GM19025 (cell line): ENCODE measurements around the gene JMY.

Experiments
- ATAC-seq: cut with Tn5 transposase; IDR thresholded peaks from one replicate; pipeline ENCODE4 v1.9.1; 2021; ENCODE audit warnings: mild to moderate bottlenecking, low read depth, moderate library complexity; ENCODE audit not compliant: unreplicated experiment

JMY gene

DNA sequence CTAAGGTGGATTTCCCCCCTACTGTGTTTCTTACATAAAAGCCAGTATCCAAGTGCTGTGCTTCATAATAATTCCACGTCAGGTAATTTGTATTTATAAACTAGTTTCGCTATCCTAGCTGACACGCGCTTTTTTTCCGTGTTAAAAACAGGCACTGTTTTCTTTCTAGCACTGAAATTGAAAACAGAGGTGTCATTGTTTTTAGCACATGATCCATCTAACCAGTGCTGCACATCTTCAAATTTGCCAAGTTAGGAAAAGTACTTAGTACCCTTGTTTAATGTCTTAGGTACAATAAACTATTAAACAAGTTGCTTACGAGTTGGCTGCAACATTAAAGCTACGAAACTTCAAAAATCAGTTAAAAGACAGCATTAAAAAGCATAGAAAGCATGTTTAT lies 49.9 kb downstream of the JMY start:
- ATAC-seq = no peak

DNA sequence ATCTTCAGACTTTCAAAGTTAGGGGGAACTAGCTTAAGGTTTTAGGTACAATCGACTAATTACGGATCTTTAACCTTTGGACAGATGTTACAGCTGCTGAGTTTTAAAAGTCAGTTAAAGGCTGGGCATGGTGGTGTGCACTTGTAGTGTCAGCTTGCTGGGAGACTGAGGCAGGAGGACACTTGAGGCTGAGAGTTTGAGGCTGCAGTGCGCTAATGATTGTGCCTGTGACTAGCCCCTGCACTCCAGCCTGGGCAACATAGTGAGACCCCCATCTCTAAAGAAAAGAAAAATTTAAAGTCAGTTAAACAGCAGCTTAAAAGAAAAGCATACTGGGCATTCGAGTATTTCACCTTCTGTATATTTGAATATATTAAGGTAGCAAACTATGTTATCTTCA lies 51.4 kb downstream of the JMY start:
- no peak for ATAC-seq

DNA sequence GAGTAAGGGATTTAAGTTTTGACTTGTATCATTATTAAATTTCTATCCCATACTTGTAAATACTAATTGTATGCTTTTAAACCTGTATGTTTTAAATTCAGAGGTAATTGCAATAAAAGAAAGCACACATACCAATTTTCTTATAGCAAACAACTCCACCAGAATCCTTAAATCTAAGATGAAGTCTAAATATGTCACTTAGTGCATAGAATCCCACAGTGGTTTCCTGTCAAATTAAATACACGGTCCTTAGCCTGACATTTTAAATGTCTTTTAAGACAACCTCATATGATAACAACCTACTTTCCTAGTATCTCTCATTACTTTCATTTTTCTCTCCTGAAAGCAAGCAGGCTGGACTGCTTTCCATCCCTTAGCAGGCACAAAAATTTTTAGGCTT lies 52.0 kb downstream of the JMY start:
- ATAC-seq = no peak

DNA sequence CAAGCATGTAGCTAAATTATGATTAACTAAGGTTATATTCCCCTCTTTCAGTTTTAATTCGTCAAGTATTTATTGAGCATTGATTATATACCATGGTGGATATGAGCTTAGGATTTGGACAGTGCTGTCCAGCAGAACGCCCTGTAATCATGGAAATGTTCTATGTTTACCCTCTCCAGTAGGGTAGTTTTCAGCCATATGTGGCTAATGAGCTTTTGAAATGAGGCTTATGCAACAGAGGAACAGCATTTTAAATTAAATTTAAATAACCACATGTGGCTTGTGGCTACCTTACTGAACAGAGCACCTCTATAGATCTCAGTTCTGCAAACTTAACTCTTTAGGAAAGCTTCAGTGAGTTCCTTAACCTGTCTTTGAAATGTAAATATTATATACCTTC lies 59.1 kb downstream of the JMY start:
- ATAC-seq = no peak

- no peak for ATAC-seq
These were observed 61.7 kb downstream of the JMY start for GRCh38 chr5:79297661-79298060.

- ATAC-seq = no peak
These were observed 65.2 kb downstream of the JMY start for GRCh38 chr5:79301046-79301712.

DNA sequence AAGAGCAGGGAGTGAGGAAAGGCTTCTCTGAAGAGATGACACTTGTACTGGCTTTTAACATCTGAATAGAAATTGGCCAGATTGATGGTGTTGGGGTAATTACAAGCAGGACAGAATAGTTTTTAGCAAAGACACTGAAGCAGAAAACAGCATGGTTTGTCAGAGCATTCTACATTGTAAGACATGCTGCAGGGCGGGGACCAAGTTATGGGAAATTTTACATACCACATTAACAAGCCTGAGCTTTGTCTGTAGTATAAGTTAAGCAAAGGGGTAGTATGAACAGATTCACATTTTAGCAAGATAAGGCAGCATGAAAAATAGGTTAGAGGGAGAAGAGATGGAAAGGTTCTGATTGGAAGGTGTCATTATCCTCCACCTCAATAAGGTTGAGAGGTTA lies 66.5 kb downstream of the JMY start:
- no peak for ATAC-seq

GRCh38 chr5:79305706-79306105 lies 69.8 kb downstream of the JMY start:
- no peak for ATAC-seq

DNA sequence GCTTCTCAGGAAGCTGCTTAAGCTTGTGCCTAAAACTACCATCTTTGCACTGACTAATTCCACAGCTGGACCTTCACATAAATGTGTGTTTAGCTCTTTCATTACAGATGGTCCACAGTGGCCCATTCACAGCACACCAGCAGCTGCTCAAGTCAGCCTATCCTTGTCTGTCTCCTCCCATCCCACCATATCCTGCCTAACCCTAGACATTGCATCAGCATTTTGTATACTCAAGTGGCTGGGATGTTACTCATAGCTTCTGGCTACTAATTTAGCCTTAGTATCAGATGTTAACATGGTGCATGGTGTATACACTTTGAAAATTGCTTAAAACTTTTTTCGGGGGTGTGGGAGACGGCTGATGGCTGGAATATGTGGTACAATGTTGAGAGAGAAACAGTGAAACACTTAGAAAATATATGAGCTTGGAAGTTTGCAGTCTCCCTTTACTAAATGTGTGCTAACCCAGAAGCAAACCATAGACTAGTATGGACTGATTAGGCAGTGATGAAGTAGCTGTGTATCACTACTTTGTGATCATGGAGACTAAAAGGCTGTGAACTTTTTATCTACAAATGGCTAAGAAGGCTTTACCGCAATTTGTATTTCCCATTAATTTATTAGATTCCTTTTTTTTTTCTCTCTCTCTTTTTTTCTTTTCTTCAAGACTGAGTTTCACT lies 83.1 kb downstream of the JMY start:
- no peak for ATAC-seq

- ATAC-seq = no peak
These were observed 93.5 kb downstream of the JMY start for GRCh38 chr5:79329453-79329852.

DNA sequence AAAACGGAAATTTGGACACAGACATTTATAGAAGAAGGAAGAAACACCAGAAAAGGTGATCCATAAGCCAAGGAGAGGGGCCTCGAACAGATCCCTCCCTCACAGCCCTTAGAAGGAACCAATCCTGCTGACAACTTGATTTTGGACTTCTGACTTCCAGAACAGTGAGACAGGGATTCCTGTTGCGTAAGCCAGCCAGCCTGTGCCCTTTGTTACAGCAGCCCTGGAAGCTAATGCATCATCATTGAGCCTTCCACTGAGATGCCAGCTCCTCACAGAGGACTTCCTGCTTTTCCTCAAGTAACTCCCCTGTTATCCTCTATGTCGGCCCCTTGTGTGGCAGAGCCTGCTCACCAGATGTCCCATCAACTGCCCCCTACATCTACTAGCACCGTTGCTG lies 94.1 kb downstream of the JMY start:
- no peak for ATAC-seq

DNA sequence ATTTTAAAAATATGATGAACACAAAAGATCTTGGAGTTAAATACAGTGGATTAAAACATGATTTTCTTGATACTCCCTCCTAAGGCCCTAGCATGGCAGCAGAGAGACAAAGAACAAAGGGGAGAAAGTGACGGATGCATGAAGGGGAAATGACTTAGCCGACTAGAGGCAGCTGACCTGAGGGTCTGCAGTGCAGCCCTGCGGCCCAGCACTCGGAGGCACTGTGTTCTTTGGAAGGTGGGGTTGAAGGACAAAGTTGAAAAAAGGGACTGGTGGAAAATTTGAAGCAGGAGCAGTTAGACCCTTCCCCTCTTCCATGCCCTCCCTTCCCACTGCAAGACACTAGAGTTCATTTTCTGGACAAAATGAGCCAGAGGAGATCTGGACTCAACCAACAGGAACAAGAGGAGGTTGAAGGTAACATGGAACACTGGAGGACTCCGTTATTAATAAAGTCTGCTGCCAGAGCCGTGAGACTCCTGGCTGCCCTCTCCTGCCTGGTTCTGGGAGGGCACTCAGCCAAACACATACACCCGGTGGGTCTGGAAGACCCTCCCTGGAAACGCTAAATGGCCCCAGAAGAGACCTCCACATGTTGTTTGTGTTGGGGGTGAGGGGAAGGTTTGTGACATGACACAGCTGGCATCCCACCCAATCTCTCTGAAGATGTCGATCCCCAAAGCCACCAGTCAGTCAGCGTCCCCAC lies 98.1 kb downstream of the JMY start:
- ATAC-seq = no peak

DNA sequence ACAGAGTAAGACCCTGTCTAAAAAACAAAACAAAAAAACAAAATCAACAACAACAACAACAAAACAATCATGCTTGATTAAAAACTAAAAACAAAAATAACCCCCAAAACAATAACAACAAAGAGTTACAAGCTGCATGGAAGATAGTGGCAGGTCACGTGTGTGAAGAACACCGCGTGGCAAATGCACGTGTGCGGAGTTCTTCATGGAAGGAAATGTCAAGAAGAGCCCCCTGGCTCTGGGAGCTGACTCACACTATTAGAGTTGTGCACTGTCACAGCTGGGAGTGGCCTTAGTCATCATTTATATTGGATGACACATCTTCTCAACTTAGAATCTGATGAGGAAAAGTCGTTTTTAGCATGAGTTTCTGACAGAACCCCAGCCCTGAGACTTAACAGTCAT lies 110.5 kb downstream of the JMY start:
- no peak for ATAC-seq

- no peak for ATAC-seq
These were observed 113.1 kb downstream of the JMY start for GRCh38 chr5:79349047-79349446.

GRCh38 chr5:79349881-79350280 lies 114.0 kb downstream of the JMY start:
- no peak for ATAC-seq

GRCh38 chr5:79357398-79357797 lies 121.5 kb downstream of the JMY start:
- ATAC-seq = no peak
